SK-N-SH (cell line): Measurements from ENCODE around the gene MAB21L3.
"Not testable (repeated sequence)": the region's sequence is repeated elsewhere in the genome, so short reads cannot be mapped to it uniquely, and the experiment has no call there.

Experiments used
- CTCF ChIP-seq: fragments of 200-600 bp; sonication (generic); IDR thresholded peaks from 2 replicates; pipeline ENCODE4 v1.6.1; 2017; ENCODE audit warnings: antibody characterized with exemption, mild to moderate bottlenecking, moderate library complexity
- EP300 ChIP-seq, 2 experiments: IDR thresholded peaks; 2 replicates each; pipeline versions ENCODE4 v1.4.0 to v1.6.1; 2012; ENCODE audit warnings: borderline replicate concordance in 1 of 2, low read depth in 1 of 2, low read length in 1 of 2
- FOXM1 ChIP-seq: IDR thresholded peaks from 2 replicates; pipeline ENCODE4 v1.4.0; 2012; ENCODE audit warnings: low read depth, mild to moderate bottlenecking
- GABPA ChIP-seq: IDR thresholded peaks from 2 replicates; pipeline ENCODE4 v1.4.0; 2012; ENCODE audit warnings: low read depth, mild to moderate bottlenecking
- IRF3 ChIP-seq: fragments of 150-350 bp; IDR thresholded peaks from 2 replicates; pipeline ENCODE4 v1.6.1; 2016; ENCODE audit warnings: mild to moderate bottlenecking, low read depth, low read length
- MAX ChIP-seq: IDR thresholded peaks from 2 replicates; pipeline ENCODE4 v1.4.0; 2012; ENCODE audit warnings: low read depth
- MEF2A ChIP-seq: IDR thresholded peaks from 2 replicates; pipeline ENCODE4 v1.4.0; 2012; ENCODE audit warnings: low read depth, borderline replicate concordance
- MXI1 ChIP-seq: IDR thresholded peaks from 2 replicates; pipeline ENCODE4 v1.6.1; 2012; ENCODE audit warnings: mild to moderate bottlenecking, low read depth, low read length, improper control_type of control experiment
- NRF1 ChIP-seq: IDR thresholded peaks from 2 replicates; pipeline ENCODE4 v1.6.1; 2012; ENCODE audit warnings: low read depth, mild to moderate bottlenecking, low read length
- POLR2AphosphoS5 ChIP-seq: IDR thresholded peaks from 2 replicates; pipeline ENCODE4 v1.6.1; 2012; ENCODE audit warnings: low read depth, low read length
- RAD21 ChIP-seq: IDR thresholded peaks from 2 replicates; pipeline ENCODE4 v1.6.1; 2012; ENCODE audit warnings: mild to moderate bottlenecking, low read length
- RCOR1 ChIP-seq: fragments of 150-350 bp; IDR thresholded peaks from 2 replicates; pipeline ENCODE4 v1.6.1; 2017; ENCODE audit warnings: antibody characterized with exemption, low read length
- REST ChIP-seq: IDR thresholded peaks from 2 replicates; pipeline ENCODE4 v1.6.1; 2012; ENCODE audit warnings: mild to moderate bottlenecking, low read depth, low read length, moderate library complexity
- TAF1 ChIP-seq: IDR thresholded peaks from 2 replicates; pipeline ENCODE4 v1.6.1; 2012; ENCODE audit warnings: low read depth, mild to moderate bottlenecking, low read length, moderate library complexity, borderline replicate concordance

GRCh38 chr1:116146447-116147113, 35.4 kb downstream of the MAB21L3 start:
- not testable (repeated sequence) for TF ChIP-seq IRF3; POLR2AphosphoS5; GABPA; CTCF; EP300 (IDR thresholded peaks at IDR 0.05; ENCODE audit: borderline replicate concordance in 1 of 2, low read depth in 1 of 2, low read length in 1 of 2); FOXM1; MEF2A; MAX; TAF1; RAD21; REST; RCOR1; NRF1; MXI1
